Measurements from ENCODE around the gene NEIL1.
"Not testable (repeated sequence)": the region's sequence is repeated elsewhere in the genome, so short reads cannot be mapped to it uniquely, and the experiment has no call there.

Gene NEIL1, protein sequence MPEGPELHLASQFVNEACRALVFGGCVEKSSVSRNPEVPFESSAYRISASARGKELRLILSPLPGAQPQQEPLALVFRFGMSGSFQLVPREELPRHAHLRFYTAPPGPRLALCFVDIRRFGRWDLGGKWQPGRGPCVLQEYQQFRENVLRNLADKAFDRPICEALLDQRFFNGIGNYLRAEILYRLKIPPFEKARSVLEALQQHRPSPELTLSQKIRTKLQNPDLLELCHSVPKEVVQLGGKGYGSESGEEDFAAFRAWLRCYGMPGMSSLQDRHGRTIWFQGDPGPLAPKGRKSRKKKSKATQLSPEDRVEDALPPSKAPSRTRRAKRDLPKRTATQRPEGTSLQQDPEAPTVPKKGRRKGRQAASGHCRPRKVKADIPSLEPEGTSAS
- total RNA-seq: 12.4 reads per million, percentile 36 among the genes with 10 or more reads in this experiment

DNA sequence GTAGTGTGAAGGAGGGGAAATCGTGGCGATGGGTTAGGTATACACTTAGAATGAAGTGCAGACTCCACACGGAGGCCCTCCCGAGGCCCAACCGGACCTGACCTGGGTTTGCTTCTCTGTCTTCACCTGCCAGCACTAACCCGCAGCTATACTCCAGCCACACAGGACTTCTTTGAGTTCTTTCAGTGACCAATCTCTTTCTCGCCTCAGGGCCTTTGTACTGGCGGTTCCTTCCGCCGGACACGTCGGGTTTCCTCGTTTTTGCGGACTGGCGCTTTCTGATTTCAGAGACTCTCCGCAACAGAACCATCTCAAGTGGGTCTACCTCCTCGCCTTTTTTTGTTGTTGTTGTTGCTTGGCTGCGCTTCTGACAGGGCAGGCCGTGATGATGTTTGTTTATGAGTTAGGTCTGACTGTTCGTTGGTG lies at the start of gene NEIL1:
NEIL1 (plus strand) TSS at position 244 of the 426 bp plus-strand sequence. CDS start 1,867 bp downstream, outside the sequence.
- no peak for DNase-seq

DNA sequence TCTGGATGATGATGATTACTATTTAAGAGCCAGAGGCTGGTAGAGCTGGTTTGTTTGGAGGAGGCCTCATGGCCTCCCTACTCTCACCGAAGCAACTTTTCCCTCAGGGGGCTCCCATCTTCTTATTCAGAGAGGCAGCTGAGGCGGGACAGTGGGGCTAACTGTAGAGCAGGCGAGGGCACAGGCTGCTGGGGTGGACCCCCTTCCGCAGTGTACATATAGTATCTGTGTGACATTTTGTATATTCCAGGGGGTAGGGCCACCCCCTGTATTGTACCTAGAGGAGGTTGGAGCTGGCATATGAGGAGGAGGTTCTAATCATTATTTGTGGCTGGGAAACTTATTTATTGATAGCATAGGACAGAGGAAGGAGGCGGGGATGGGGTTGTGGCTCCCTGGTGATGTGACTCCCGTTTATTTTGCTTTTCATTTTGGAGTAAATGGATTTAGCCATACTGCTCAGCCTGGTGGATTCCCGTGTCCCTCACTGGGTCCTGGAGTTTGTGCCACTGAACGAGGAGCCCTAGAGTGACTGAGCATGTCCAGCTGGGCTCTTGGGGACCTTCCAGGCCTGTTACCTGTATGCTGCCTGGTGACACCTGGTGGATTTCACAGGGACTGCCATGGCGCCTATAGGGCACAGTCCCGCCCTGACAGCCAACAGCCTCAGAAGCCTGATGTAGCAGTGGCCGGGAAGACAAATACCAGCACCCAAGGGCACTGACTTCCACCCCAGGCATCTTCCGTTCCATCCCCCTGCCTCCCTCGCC lies 48.1 kb upstream of the NEIL1 start:
- DNase-seq: not testable (repeated sequence)

DNA sequence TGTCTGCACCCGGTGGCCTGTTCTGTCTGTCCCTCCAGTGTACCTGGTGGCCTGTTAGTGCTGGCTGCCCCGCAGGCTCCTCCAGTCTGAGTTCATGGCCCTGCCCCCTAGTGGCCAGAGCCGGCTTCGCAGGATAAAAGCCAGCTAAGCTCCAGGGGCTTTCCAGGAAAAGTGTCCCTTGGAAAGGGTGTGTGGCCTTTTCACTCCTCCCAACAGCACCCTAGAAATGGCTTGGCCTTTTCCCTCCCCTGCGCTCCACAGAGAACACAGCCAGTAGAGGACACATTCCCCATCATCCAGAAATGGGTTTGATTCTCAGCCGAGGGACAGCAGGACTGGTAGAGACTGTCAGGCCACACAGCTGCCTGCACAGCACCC lies 47.5 kb upstream of the NEIL1 start:
- DNase-seq: peak; percentile 47

DNA sequence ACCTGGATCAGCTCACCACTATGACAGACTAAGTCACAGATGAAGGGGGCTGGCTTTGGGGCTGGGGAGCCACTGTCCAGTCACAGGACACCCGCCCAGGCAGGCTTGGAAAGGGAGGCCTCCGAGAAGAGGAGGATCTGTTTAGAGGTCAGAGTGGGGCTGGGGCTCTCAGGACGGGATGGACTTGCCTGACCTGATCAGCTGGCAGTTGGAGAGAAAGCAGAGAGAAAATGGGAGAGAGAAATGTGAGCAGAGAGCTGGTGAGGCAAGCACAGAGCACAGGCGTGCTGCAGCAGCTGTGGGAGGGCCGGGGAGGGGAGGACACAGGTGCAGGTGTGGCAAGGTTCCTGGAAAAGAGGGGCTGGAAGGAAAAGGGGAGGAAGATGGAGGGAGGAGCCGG lies 46.8 kb upstream of the NEIL1 start:
- DNase-seq: not testable (repeated sequence)

DNA sequence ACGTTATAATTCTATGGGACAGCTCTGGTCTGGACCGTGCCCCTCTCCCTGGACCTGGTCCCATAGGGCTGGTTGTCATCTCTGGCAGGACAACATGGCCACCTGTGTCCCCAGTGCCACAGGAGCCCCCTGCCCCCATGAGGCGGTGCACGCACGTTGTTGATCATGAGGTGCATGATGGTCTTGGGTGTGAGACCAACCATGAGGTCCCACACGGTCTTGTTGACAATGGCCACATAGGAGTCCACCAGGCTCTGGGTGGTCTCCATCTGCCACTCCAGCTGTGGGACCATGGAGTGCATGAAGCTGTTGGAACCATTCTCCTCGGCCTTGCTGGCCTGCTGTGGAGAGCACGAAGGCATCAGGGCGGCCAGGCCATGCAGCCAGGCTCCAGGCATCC lies 44.5 kb upstream of the NEIL1 start:
- no peak for DNase-seq

DNA sequence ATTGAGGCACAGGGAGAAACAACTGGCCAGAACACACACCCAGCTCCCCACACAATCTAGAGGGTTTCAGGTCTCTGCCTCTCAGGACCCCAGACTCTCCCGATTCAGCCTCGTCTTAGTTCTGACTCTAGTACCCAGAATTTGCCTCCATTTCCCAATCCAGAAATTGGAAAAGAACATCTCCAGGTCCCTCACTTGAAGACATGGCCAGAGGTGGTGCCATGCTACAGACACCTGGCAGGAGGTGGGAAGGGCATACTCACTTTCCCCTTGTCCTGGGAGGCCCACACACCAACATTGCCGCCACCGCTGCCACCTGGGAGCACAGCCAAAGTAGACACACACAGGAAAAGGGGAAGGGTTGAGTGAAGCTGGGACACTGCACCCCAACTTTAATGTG lies 44.1 kb upstream of the NEIL1 start:
- DNase-seq: not testable (repeated sequence)

DNA sequence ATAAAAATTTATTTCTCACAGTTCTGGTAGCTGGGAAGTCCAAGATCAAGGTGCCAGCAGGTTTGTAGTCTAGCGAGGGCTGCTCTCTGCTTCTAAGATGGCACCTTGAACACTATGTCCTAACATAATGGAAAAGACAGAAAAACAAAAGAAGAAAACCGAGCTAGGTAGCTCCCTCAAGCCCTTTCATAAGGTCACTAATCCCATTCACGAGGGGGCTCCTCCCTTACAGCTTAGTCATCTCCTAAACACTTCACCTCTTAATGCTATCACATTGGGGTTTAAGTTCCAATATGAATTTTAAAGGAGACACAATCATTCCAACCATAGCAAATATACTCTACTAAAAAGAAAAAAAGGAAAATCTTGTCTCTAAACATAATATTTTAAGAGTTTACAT lies 40.7 kb upstream of the NEIL1 start:
- no peak for DNase-seq

DNA sequence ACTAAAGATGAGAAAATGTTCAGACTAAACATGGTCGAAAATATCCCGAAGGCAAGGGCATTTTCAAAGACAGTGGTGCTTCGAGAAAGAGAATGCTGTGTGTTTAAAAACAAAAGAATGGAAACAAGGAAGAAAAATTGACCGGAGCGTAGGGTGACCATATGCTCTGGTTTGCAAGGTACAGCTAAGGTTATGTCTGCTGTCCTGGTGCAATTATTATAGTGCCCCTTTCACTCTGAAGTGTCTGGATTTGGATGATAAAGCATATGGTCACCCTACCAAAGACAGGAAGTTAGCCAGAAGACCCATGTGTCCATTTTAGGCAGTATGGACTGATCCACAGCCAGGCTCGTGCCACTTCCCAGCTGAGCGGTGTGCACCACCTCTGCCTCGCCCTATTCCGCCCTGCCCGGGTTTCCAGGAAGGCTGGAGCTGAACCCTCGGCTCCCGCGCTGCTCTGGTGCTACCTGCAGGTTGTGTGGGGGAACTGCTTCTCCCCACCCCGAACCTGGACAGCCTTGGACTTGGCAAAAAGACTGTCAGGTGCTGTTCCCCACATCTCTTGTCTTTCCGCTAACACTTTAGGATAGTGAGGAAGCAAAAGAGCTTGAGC lies 39.0 kb upstream of the NEIL1 start:
- DNase-seq: no peak

DNA sequence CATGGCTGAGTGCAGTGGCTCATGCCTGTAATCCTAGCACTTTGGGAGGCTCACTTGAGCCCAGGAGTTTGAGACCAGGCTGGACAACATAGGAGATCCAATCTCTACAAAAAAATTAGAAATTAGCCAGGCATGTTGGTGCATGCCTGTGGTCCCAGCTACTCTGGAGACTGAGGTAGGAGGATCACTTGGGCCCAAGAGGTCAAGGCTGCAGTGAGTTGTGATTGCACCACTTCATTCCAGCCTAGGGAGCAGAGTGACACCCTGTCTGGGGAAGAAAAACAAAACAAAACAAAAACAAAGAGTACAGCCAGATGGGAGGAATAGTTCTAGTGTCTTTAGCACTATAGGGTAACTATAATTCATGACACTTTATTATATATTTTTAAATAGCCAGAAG lies 37.1 kb upstream of the NEIL1 start:
- DNase-seq: no peak

DNA sequence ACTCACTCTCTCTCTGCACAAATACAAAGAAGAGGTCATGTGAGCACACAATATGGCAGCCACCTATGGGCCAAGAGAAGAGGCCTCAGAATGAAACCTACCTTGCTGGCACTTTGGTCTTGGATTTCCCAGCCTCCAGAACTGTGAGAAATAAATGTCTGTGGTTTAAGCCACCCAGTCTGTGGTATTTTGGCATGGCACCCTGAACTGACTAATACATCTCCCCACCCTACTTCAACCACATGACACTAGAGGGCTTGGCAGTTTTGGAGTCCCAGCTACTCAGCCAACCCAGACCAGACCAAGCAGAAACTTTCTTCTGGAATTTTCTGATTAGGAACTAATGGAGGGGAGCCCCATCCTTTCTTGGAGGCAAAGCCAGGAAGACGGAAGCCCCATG lies 34.3 kb upstream of the NEIL1 start:
- not testable (repeated sequence) for DNase-seq

DNA sequence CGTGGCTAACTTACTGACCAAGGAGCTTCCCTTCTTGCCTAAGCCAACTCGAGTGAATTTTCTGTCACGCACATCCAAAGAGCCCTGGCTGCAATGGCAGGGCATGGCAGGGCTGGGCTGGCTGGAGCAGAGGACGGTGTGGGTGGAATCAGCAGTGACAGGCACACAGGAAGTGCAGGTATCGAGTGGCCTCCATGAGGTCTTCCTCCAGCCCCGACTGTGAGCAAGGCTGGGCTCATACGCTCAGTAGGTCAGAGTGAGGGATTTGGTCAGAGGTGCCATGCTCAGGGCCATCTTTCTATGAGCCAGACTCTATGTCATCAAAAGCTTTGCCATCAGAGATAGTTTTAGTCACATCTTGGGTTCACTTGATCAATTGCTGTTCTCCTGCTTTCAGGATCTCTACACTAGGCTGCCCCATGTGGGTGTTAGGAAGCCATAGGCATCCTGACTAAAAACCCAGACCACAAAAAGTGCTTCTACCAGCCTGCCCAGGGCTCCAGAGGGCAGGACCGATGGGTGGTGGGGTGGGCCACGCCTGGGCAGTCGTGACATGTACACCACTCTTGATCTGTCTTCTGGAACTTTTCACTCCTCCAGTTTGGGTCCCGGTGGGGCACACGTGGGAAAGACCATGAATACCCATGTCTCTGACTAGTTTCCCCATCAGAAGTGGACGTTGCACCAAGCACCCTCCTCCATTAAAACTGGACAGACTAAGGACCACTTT lies 33.6 kb upstream of the NEIL1 start:
- DNase-seq: no peak

DNA sequence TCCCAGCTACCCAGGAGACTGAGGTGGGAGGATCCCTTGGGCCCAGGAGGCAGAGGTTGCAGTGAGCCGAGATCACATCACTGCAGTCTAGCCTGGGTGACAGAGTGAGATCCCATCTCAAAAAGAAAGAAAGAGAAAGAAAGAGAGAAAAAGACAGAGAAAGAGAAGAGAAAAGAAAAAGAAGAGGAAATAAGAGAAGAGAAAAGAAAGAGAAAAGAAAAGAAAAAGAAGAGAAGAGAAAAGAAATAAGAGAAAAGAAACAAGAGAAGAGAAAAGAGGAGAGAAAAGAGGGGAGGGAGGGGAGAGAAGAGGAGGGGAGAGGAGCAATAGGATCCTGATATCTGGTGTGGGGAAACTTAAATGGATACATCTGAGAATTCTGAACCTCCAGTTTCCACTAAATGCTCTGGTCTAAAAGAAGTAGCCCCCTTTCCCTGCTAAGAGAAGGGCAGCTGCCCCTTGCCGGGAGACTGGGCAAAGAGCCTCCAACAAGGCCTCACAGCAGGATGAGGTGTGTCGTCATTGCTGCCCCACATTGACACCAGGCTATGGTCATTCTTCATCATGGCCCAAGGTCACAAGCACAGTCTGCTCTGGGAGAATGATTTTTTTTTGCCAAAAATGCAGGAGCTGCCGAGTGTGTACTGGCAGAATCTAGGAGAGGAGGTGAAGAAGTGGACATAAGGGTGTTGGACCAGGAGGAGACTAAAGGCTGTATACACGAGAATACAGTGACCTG lies 32.1 kb upstream of the NEIL1 start:
- no peak for DNase-seq

DNA sequence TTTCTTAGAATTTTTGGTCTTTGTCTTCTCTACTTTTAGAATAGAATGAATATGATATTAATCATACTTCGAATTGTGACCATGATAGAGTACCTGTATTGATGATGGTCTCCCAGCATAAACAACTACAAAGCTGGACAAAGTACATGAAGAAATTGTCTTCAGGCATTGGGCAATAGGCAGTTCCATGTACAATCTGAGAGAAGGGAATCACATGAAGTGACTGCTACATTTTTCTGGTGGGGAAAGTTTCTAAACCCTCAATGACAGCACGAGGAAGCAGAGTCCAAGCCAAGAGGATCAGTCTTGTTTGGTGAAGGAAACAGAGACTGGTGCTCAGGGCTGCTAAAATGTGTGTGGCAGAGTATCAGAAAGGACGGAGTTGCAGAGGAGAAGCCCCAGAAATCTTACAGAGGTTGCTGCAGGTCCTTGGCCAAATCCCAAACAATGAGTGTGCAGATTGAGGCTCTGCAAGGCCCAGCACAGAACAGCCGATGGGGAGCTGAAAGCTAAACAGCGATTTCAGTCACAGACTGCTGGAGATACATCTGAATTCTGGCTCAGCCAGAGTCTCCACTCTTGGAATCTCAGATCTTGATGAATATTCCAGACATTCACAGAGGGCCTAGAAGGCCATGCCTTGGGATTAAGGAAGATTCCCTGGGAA lies 27.5 kb upstream of the NEIL1 start:
- DNase-seq: not testable (repeated sequence)

DNA sequence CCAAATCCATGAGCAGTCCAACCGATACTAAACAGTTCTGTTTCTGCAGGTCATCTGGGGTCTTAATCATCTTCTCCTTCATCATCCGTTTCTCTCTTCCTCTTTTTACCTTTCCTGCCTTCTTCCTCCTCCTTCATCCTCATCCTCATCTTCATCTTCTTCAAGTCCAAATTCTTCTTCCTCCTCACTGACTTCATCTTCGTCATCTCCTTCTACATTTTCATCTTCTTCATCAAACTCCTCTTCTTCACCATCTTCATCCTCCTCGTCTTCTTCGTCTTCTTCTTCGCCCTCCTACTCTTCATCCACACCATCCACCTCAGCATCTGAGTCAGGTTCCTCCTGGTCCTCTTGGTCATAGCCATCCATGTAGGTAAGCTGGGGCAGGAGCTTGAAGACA lies 25.1 kb upstream of the NEIL1 start:
- DNase-seq: no peak

DNA sequence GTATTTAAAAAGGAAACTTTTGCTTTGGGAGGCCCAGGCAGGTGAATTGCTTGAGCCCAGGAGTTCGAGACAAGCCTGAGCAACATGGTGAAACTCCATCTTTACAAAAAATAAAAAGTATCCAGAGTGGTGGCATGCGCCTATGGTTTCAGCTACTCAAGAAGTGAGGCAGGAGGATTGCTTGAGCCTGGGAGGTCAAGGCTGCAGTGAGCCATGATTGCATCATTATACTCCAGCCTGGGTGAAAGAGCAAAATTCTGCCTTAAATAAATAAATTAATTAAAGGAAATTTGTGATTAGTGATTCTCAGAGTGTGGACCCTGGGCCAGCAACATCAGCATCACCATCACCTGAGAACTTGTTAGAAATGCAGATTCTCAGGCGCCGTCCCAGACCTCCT lies 20.9 kb upstream of the NEIL1 start:
- no peak for DNase-seq

DNA sequence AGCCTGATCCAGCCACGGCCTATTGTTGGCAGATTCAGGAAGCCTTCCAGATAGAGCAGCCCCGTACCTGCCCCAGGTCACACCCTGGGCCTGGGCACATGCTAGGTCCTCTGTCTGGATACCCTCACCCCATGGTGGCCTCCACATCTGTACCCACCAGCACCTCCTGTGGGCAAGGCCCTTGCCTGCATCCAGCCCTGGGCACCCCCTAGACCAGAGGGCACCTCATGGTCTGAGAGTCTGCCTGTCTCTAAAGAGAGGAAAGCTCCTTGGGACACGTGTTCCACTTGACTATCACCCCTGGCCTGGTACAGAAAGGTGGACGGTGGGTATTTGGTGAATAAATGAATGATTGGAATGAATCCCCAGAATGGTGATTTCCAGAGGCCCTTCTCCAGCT lies 19.8 kb upstream of the NEIL1 start:
- no peak for DNase-seq

DNA sequence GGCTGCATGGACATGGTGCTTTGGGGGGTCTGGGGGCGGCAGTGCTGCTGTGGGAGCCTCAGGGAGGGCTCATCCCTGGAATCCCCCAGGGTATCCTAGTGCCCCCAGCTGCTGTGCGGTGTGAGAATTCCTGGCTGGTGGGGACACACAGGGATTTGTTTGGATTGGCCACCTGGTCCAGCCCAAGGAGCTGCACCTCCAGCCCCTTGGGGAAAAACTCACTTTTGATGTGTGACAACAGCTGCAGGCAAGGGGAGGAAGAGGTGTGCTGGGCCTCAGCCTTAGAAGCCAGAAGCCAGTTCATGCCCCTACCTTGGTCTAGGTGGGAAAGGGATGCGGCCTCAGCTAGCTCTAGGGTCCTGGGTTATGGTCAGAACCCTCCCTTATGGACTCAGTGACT lies 19.3 kb upstream of the NEIL1 start:
- DNase-seq: no peak

DNA sequence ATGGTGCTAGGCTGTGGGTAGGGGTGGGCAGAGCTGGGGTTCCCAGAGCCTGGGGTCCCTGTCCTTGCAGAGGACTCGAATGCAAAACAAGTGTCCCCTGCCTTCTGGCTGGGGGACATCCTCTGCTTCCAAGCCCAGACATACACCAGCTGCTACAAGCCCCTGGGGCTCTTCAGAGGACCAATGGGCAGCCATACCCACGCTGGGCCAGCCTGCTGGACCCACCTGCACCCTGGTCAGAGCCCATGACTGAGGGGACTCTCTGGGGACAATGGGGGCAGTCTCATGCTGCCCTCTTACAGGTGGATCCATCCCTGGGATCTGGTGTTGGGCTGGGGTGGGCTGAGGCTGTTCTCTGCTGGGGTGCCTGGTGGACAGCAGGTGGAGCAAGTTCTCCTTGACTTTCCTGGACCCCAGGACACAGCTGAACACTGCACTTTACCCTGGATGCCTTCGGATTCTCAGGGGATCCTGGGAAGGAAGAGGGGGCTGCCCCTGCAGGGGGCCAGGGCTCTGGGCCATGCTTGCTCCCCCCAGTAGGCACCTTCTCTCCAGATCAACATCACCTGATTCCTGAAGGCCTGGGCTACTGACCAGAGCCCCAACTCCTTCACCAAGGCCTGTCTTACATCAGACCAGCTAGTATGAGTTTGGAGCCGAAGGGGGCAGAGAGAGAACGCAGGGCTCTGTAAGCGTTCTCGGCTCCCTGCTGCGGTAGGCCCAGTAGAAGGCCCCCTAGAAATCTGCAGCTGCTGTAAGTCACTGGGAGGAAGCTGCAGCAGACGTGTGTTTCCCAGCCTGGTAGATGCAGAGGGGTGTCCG lies 18.1 kb upstream of the NEIL1 start:
- DNase-seq: no peak

DNA sequence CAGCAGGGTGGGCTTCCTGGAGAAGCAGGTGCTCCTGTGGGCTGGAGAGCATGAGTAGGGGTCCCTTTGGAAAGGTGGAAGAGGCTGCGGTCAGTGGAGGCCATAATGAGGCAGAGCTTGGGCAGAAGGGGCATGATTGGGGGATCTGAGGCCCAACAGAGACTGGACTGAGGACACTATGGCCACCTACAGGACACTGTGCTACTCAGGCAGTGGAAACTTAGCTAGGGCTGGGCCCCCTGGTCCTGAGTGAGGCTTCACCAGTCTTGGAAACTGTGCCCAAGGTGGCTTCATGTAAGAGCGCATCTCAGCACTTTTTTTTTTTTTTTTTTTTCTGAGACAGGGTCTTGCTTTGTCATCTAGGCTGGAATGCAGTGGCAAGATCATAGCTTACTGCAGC lies 17.3 kb upstream of the NEIL1 start:
- DNase-seq: no peak

DNA sequence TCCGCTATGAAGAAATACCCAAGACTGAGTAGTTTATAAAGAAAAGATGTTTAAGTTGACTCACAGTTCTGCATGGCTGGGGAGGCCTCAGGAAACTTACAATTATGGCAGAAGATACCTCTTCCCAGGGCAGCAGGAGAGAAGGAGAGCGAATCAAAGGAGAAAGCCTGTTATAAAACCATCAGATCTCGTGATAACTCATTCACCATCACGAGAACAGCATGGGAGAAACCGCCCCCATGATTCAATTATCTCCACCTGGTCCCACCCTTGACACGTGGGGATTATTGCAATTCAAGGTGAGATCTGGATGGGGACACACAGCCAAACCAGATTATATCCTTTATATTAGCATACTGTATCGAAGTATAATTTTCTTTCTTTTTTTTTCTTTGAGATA lies 14.7 kb upstream of the NEIL1 start:
- DNase-seq: not testable (repeated sequence)
